GOT3 (cell line): ENCODE data around the gene PDE4B.

Experiments used
- DNase-seq: peaks from one replicate; lab custom pipeline; 2025; ENCODE audit warnings: mixed read lengths; lab: John Stamatoyannopoulos, UW

Gene PDE4B

DNA sequence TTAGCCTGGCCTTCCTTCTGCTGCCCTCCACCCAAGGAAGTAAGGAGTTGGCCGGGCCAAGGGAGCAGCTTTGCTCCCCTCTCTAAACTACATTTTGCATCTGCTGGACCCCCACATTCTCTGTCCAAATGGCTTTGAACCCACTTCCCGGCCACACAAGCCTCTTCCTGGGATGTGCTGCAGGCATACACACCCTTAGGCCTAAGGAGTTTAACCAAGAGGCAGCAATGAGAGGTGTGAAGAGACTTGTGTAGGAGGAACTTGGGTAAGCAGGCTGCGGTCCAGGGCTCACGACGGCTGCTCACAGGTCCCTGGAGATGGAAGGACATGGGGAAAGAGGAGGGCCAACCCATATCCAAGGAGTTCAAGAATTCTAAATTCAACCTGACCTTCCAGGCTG lies 544.6 kb downstream of the PDE4B start:
- DNase-seq, result no peak

DNA sequence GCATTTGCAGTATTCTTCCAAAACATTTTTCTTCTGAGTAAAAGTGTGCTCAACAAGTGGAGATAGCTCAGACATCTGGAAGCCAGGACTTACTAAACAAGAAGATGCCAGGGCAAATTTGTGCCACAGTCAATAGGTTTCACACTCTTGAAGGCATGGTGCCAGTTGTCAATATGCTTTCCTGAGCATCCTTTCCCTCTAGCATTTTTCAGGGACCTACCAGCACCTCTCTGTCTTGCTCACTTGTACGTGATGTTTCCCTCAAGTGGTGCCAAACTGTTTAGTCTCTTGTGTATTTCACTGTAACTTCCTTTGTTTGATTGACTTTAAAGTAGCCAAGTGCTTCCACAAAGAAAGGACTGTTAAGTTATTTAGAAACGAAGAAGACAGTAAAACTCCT lies 547.2 kb downstream of the PDE4B start:
- no peak for DNase-seq

GRCh38 chr1:66341446-66342089 lies 548.9 kb downstream of the PDE4B start:
- no peak for DNase-seq

GRCh38 chr1:66342707-66343106 lies 550.0 kb downstream of the PDE4B start:
- DNase-seq, result no peak

- DNase-seq, result no peak
Observed at GRCh38 chr1:66343569-66344325, 551.1 kb downstream of the PDE4B start.

DNA sequence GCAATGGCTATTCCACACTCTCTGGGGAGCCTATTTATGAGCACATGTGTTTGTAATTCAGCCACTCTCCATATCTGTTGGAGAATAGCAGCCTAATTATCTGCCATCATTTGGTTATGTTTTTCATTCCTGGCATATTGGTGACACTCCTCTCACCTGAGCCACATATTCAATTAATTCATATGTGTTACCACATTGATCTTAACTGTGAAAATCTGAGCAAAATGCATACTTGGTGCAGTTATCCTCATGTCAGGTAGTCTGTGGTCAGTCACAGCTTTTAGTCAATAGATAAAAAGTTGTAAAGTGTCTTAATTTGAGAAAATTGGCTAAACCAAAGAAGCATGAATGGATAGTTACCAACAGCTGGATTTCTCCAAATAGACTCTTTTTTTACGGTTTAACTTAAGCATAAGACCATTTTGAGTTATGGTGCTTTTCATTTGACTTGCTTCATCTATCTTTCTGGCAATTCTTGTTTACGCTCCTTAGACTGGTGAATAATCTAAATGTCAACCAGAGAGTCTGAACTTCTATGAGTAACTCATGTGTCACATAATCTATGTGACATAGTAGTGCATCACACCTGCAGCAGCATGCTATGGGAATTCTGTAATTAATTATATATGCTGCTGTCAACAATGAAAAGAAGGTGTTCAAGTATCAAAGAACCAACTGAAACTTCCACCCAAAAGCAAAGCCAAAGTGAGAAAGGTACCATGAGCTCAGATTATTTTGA lies 553.5 kb downstream of the PDE4B start:
- DNase-seq, result no peak

DNA sequence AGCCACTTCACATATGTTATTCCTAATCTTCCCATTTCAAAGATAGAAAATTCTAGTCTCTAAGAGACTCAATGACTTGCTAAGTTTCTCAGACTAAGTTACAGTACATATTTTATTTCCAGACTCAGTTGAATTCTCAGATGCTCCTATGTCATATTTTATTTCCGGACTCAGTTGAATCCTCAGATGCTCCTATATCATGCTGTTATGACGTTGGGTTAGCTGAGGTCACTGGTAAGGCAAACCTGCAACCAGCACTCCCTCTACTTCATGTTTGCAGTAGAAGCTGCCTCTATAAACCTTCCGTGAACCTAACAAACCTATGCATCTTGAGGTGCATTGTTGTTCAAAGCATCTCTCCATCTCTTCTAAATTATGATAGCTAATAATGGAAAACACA lies 554.2 kb downstream of the PDE4B start:
- no peak for DNase-seq

GRCh38 chr1:66348776-66349175 lies 556.1 kb downstream of the PDE4B start:
- no peak for DNase-seq

DNA sequence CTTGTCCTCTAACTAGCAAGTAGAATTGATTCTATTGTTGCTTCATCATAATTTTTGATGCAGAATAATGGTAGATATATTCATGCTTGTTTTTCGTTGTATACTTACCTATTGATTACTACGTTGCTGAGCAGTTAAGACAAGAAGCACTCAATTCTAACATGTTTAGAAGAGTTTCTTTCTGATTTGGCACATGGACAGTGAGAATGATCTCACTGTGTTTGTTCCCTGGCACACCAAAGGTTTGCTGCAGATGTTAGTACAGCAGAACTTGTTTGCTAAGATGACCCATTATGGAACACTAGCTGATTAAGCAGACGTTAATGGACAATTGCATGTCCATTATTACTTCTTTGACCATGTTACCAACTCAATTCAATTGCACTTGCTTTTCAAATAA lies 556.5 kb downstream of the PDE4B start:
- no peak for DNase-seq

GRCh38 chr1:66350001-66350547 lies 557.4 kb downstream of the PDE4B start:
- no peak for DNase-seq

DNA sequence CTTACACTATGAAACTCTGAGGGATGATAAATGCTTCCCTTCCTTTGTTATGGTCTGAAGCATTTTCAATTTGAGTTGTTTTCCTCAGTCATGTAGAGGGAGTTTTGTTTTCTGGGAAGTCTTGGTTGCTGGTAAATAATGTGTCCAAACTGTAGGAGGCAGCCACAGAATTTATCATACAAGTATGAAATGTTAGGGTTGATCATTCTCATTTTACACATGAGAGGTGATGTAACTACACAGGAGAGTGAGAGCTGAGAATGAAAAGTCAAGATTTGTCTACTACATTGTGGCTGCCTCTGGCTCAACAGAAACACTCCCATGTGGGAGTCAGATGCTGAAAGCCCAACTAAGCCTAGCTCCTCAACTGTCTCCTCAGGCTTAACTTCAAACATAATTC lies 558.8 kb downstream of the PDE4B start:
- DNase-seq, result no peak

DNA sequence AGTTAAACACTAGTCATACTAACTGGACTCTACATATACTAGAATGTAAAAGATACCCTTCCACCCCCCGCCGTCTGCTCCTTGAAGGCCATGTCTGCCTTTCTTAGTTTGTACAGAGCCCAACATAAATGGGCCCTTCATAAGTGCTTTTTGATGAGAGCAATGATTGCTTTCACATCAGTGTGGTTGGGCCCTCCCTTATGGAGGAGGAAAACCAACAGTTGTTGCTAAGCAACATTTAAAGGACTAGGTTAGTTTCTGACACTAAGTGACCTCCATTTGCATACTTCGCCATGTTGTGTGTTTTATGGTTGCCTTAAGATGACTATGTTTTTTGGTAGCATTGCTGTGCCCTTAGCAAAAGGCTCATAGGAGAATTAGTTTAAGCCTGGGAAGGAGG lies 559.2 kb downstream of the PDE4B start:
- DNase-seq, result no peak

GRCh38 chr1:66352792-66353191 lies 560.1 kb downstream of the PDE4B start:
- DNase-seq, result no peak

GRCh38 chr1:66353257-66353656 lies 560.6 kb downstream of the PDE4B start:
- DNase-seq, result no peak

DNA sequence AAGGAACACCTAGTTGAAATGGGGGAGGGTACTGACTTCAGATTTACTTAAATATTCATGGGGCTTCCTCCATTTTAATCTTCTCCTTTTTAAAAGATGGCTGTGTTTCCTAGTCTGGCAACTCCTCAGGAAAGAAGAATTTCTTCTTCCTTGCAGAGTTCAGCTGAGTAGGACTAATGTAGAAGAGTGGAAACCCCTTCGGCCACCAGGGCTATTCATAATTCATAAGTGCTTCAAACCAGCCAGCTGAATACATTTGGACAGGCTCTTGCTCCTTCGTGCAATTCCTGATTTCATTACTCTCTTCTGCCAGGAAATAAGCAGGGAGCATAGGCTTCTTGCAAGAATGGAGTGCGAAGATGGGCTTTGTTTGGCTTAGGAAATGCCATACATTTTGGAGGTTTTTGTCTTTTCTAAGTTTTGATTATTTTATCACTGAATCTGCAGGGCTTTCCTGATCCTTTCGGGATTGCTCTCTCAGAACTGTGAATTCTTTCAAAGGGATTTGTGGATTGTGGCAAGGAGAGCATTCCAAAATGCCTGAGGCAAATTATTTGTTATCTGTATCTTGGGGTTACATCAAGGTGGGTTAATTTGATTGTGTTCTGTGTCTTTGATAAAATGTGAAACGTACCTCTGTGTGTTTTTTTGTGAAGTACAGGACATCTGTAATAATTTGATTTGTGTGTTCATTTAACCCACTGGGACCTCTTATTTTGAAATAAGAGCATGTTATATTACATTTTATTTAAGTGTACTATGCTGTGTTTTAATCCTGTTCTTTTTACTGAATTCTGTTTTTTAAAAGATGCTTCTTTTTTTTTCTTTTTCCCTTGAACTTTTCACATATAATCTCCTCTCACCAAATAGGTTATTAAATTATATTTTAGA lies 561.9 kb downstream of the PDE4B start:
- DNase-seq, result no peak

GRCh38 chr1:66355756-66356155 lies 563.1 kb downstream of the PDE4B start:
- DNase-seq, result no peak

- no peak for DNase-seq
Observed at GRCh38 chr1:66356605-66357004, 563.9 kb downstream of the PDE4B start.

DNA sequence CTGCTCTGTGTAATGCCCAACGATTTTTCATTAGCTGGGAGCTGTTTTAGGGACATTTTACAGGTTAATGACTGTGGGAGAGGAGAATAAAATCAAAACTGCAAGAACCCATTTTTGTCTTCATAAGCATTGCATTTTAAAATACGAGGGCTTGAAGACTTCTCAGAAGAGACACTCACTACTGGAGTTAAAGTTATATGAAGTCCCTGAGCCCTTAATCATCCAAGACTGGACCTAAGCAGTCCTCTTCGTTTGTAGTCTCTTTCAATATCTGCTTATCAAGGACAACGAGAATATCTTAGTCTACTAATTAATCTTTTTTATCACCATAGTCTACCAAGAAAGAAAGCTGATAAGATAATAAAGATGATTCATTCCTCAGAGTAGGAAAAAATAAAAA lies 564.3 kb downstream of the PDE4B start:
- DNase-seq, result no peak

GRCh38 chr1:66357478-66358197 lies 564.9 kb downstream of the PDE4B start:
- no peak for DNase-seq

DNA sequence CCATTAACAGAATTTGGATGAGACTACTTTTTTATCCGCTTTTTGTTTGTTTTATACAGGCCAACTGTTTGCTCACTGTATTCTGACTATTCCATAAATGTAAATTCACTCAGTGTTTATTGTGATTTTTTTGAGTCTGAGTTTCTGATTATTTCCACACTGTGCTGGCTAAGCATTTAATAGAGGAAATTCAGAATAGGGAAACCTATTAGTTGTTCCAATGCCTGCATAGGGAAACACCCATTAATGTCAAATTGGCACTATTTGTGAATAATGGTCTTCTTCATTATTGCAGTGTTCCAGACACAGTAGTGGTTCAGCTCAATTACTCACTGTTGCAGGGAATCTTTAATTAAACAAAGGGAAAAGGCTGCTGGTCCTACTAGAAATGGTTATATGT lies 566.6 kb downstream of the PDE4B start:
- DNase-seq, result no peak

DNA sequence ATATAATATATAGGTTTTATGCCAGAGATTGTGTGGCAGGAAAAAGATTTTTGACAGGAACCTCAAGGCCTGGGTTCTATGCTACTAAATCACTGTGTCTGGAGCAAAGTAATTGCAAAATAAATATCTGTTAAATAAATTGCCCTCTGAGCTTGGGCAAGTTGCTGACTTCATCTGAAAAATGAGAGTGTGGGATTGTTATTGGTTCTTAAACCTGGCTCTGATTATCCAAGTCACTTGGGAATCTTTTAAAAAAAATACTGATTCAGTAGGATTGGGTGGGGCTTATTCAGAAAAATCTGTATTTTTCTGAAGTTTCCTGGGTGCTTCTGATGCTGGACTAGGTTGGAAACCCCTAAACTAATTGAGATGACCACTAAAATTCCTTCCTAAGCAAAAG lies 567.1 kb downstream of the PDE4B start:
- no peak for DNase-seq
